ENCODE results near the gene NTSR1.

NTSR1 gene

GRCh38 chr20:62804021-62804626, 95.5 kb downstream of the NTSR1 start:
- peak; percentile 9 for DNase-seq (ENCODE audit: low spot score)

GRCh38 chr20:62804627-62805154, 96.1 kb downstream of the NTSR1 start, which contains the start of gene OGFR:
TSS of gene OGFR (plus strand) at chr20:62804835. CDS start at chr20:62804860, 25 bp downstream.
- peak; percentile 69 for DNase-seq (ENCODE audit: low spot score)

- no peak for DNase-seq (ENCODE audit: low spot score)
These were observed 96.6 kb downstream of the NTSR1 start for GRCh38 chr20:62805155-62805710.

GRCh38 chr20:62805711-62806382, 97.2 kb downstream of the NTSR1 start:
- no peak for DNase-seq (ENCODE audit: low spot score)

GRCh38 chr20:62806383-62807050, 97.9 kb downstream of the NTSR1 start:
- DNase-seq (ENCODE audit: low spot score): no peak

GRCh38 chr20:62807444-62808210, 99.0 kb downstream of the NTSR1 start:
- no peak for DNase-seq (ENCODE audit: low spot score)

- DNase-seq (ENCODE audit: low spot score): peak; percentile 80
These were observed 99.7 kb downstream of the NTSR1 start for GRCh38 chr20:62808211-62808865.

- no peak for DNase-seq (ENCODE audit: low spot score)
These were observed 101.1 kb downstream of the NTSR1 start for GRCh38 chr20:62809530-62810428.

GRCh38 chr20:62811320-62811719, 102.7 kb downstream of the NTSR1 start:
- DNase-seq (ENCODE audit: low spot score): no peak

GRCh38 chr20:62811720-62812119, 103.1 kb downstream of the NTSR1 start:
- no peak for DNase-seq (ENCODE audit: low spot score)

Measured in hematopoietic multipotent progenitor cell treated with erythropoietin and hydrocortisone succinate and interleukin-3 and kit ligand, for 17 days (in vitro differentiated cells).